ACHN (cell line): ENCODE results near the gene IFITM10.
"Not testable (repeated sequence)": the region's sequence is repeated elsewhere in the genome, so short reads cannot be mapped to it uniquely, and the experiment has no call there.

Experiments used
- DNase-seq: peaks from one replicate; pipeline ENCODE4 v3.0.0-alpha.2; 2015
- in situ Hi-C: cut with HindIII; loops from 2 replicates; pipeline ENCODE4 v1.10.0; 2017; ENCODE audit warnings: low sequenced_read_pairs, low pct_ligation_motif_present, low pct_unique_long_range_greater_than_20kb

Gene IFITM10

GRCh38 chr11:1688336-1688947 lies 62.0 kb downstream of the IFITM10 start:
- in situ Hi-C loops, DNase-seq: not testable (repeated sequence)

- DNase-seq, in situ Hi-C loops: not testable (repeated sequence)
These were observed 64.2 kb downstream of the IFITM10 start for GRCh38 chr11:1686220-1686619.

GRCh38 chr11:1684886-1685874 lies 65.2 kb downstream of the IFITM10 start:
- in situ Hi-C loops = not testable (repeated sequence)

GRCh38 chr11:1683904-1684572 lies 66.4 kb downstream of the IFITM10 start:
- DNase-seq, in situ Hi-C loops: not testable (repeated sequence)

More at GRCh38 chr11:1684886-1685874, 65.2 kb downstream of the IFITM10 start:
- DNase-seq = not testable (repeated sequence)

- DNase-seq, in situ Hi-C loops: not testable (repeated sequence)
These were observed 67.2 kb downstream of the IFITM10 start for GRCh38 chr11:1683216-1683615.
